AG08396 (cell line): ENCODE results near the gene ERN1.

Experiments used
- DNase-seq: peaks from one replicate; pipeline ENCODE4 v3.0.0; 2012; ENCODE audit warnings: low spot score, mixed read lengths

The ERN1 gene

GRCh38 chr17:64003526-64004121 lies 126.3 kb downstream of the ERN1 start:
- peak; percentile 2 for DNase-seq

- DNase-seq = peak; percentile 3
Measured at GRCh38 chr17:64002658-64003525, 127.1 kb downstream of the ERN1 start.

- DNase-seq = no peak
Measured at GRCh38 chr17:64001763-64002529, 128.0 kb downstream of the ERN1 start.

- no peak for DNase-seq
Measured at GRCh38 chr17:64001091-64001579, 128.8 kb downstream of the ERN1 start.

GRCh38 chr17:63999680-64000531 lies 130.0 kb downstream of the ERN1 start:
- no peak for DNase-seq

GRCh38 chr17:63998721-63999679 lies 130.9 kb downstream of the ERN1 start:
- DNase-seq = no peak

GRCh38 chr17:63998050-63998720 lies 131.8 kb downstream of the ERN1 start, which contains the start of gene PRR29:
Gene PRR29, plus strand, starts transcription at chr17:63998351. Its CDS starts 14 bp downstream, at chr17:63998365.
- peak; percentile 97 for DNase-seq

GRCh38 chr17:63997341-63998048 lies 132.4 kb downstream of the ERN1 start:
- no peak for DNase-seq

- no peak for DNase-seq
Measured at GRCh38 chr17:63996430-63997182, 133.3 kb downstream of the ERN1 start.

GRCh38 chr17:63995626-63996025 lies 134.3 kb downstream of the ERN1 start:
- no peak for DNase-seq

- DNase-seq = no peak
Measured at GRCh38 chr17:63993368-63993985, 136.5 kb downstream of the ERN1 start.

GRCh38 chr17:63991611-63992010 lies 138.3 kb downstream of the ERN1 start:
- no peak for DNase-seq

- DNase-seq = no peak
Measured at GRCh38 chr17:63989622-63990345, 140.2 kb downstream of the ERN1 start.
